IMR-90 (cell line): ENCODE data around the gene ADAMTS20. TPM values are rescaled to one million over a fixed set of nuclear protein-coding genes. Genes with fewer than 3 reads are reported as not detected.
"Not testable (repeated sequence)": the region's sequence is repeated elsewhere in the genome, so short reads cannot be mapped to it uniquely, and the experiment has no call there.

Experiments used
- ATAC-seq: fragments of 200-7000 bp; cut with Tn5 transposase; 2 replicates; pipeline ENCODE4 v1.9.1; 2020; ENCODE audit warnings: low read depth, mild to moderate bottlenecking, moderate library complexity
- BruUV-seq: library from RNA; stranded (reverse); fragments of 400-500 nt; replicated peaks from 2 replicates; lab custom pipeline; 2021; lab: Mats Ljungman, UMichigan
- CTCF ChIA-PET: fragments of 300-600 bp; formaldehyde crosslinking; extraction: SDS; loops from one replicate; lab custom pipeline; 2021; ENCODE audit warnings: antibody characterized with exemption; lab: Yijun Ruan, JAX
- POLR2A ChIA-PET: fragments of 300-600 bp; sonication (Branson Sonifier 250); formaldehyde crosslinking; loops from one replicate; lab custom pipeline; 2022; ENCODE audit warnings: antibody characterized with exemption; ENCODE audit not compliant: unreplicated experiment; lab: Charles Lee
- DNase-seq: peaks from one replicate; pipeline ENCODE4 v3.0.0; 2013
- H2AFZ ChIP-seq: replicated peaks from 2 replicates; pipeline ENCODE3; 2013; ENCODE audit warnings: low read length, mild to moderate bottlenecking; ENCODE audit not compliant: poor library complexity
- H2AK5ac ChIP-seq: 2 replicates; pipeline ENCODE4 v1.6.1; 2013; ENCODE audit warnings: low read depth, low read length, inconsistent platforms
- H2AK9ac ChIP-seq: replicated peaks from 2 replicates; pipeline ENCODE3; 2013; ENCODE audit warnings: mild to moderate bottlenecking, low read depth, low read length, moderate library complexity; ENCODE audit not compliant: poor library complexity
- H2BK120ac ChIP-seq: 2 replicates; pipeline ENCODE4 v1.6.1; 2013; ENCODE audit warnings: low read depth, low read length, inconsistent platforms
- H2BK15ac ChIP-seq: 3 replicates; pipeline ENCODE4 v1.6.1; 2013; ENCODE audit warnings: low read depth, low read length, inconsistent platforms
- H2BK20ac ChIP-seq: 2 replicates; pipeline ENCODE4 v1.6.1; 2013; ENCODE audit warnings: low read depth, mild to moderate bottlenecking, inconsistent platforms, low read length, moderate library complexity
- H2BK5ac ChIP-seq: 2 replicates; pipeline ENCODE4 v1.6.1; 2013; ENCODE audit warnings: mild to moderate bottlenecking, low read depth, low read length, inconsistent platforms; ENCODE audit not compliant: poor library complexity, severe bottlenecking
- H3K14ac ChIP-seq: replicated peaks from 2 replicates; pipeline ENCODE4 v1.6.1; 2013; ENCODE audit warnings: low read depth, low read length, inconsistent platforms
- H3K18ac ChIP-seq: 2 replicates; pipeline ENCODE4 v1.6.1; 2013; ENCODE audit warnings: low read depth, low read length, control low read depth
- H3K23ac ChIP-seq: 2 replicates; pipeline ENCODE4 v1.6.1; 2013; ENCODE audit warnings: low read depth, low read length, inconsistent platforms
- H3K27ac ChIP-seq: 2 replicates; pipeline ENCODE4 v1.5.1; 2013; ENCODE audit warnings: mild to moderate bottlenecking, control low read depth, low read length; ENCODE audit not compliant: insufficient read depth
- H3K27me3 ChIP-seq: 2 replicates; pipeline ENCODE4 v1.6.1; 2013; ENCODE audit warnings: low read length; ENCODE audit not compliant: control insufficient read depth, insufficient read depth
- H3K36me3 ChIP-seq: 2 replicates; pipeline ENCODE4 v1.6.1; 2013; ENCODE audit warnings: low read length, mixed read lengths; ENCODE audit not compliant: control insufficient read depth, insufficient read depth
- H3K4ac ChIP-seq: 2 replicates; pipeline ENCODE4 v1.6.1; 2013; ENCODE audit warnings: low read depth, low read length, inconsistent platforms
- H3K4me1 ChIP-seq: 2 replicates; pipeline ENCODE4 v1.6.1; 2013; ENCODE audit warnings: low read length, mixed read lengths; ENCODE audit not compliant: control insufficient read depth, insufficient read depth
- H3K4me2 ChIP-seq: 2 replicates; pipeline ENCODE4 v1.6.1; 2013; ENCODE audit warnings: low read depth, mild to moderate bottlenecking, control low read depth, low read length, moderate library complexity
- H3K4me3 ChIP-seq: 2 replicates; pipeline ENCODE4 v1.5.1; 2013; ENCODE audit warnings: low read depth, mild to moderate bottlenecking, control low read depth, low read length, moderate library complexity; ENCODE audit not compliant: insufficient read depth
- H3K56ac ChIP-seq: 2 replicates; pipeline ENCODE4 v1.6.1; 2013; ENCODE audit warnings: low read length, inconsistent platforms; ENCODE audit not compliant: insufficient read depth; ENCODE audit errors: extremely low read depth
- H3K79me1 ChIP-seq, 2 experiments: 2 replicates each; pipeline ENCODE4 v1.6.1; 2013; ENCODE audit warnings: low read length in 2 of 2, inconsistent platforms in 1 of 2, low read depth in 1 of 2
- H3K9ac ChIP-seq: 2 replicates; pipeline ENCODE4 v1.6.1; 2013; ENCODE audit warnings: low read depth, low read length, control low read depth
- H3K9me1 ChIP-seq: 2 replicates; pipeline ENCODE4 v1.6.1; 2013; ENCODE audit warnings: low read length, inconsistent platforms; ENCODE audit not compliant: insufficient read depth
- H3K9me3 ChIP-seq: 2 replicates; pipeline ENCODE4 v1.6.1; 2013; ENCODE audit warnings: low read length; ENCODE audit not compliant: control insufficient read depth, insufficient read depth
- H4K20me1 ChIP-seq: 2 replicates; pipeline ENCODE4 v1.6.1; 2013; ENCODE audit warnings: low read length, inconsistent platforms; ENCODE audit not compliant: insufficient read depth
- H4K5ac ChIP-seq: 2 replicates; pipeline ENCODE4 v1.6.1; 2013; ENCODE audit warnings: mild to moderate bottlenecking, low read depth, low read length, control low read depth
- H4K8ac ChIP-seq, 2 experiments: 2 replicates each; pipeline ENCODE4 v1.6.1; 2013; ENCODE audit warnings: low read depth in 2 of 2, low read length in 2 of 2, control low read depth in 1 of 2, inconsistent platforms in 1 of 2
- H4K91ac ChIP-seq: 2 replicates; pipeline ENCODE4 v1.6.1; 2013; ENCODE audit warnings: low read depth, low read length, inconsistent platforms; ENCODE audit not compliant: insufficient read depth
- WGBS, 2 experiments: methylation state at CpG; one replicate each; pipeline versions ENCODE4 v1.1.5 to v1.1.7; 2013; ENCODE audit warnings: missing lambda C conversion rate in 2 of 2; ENCODE audit not compliant: insufficient read length in 1 of 2; ENCODE audit errors: extremely low coverage in 2 of 2; 5-methylcytosine and 5-hydroxymethylcytosine counted together
- dilution Hi-C: fragments of 300-500 bp; cut with HindIII; formaldehyde crosslinking; loops from one replicate; pipeline ENCODE4 v1.14.3; 2018; ENCODE audit warnings: low sequenced_read_pairs; ENCODE audit not compliant: unreplicated experiment
- in situ Hi-C: fragments of 300-500 bp; cut with MboI; formaldehyde crosslinking; loops from 3 replicates; pipeline ENCODE4 v1.14.3; 2019; ENCODE audit warnings: low sequenced_read_pairs, inconsistent platforms, mixed read lengths
- intact Hi-C: fragments of 100-400 bp; cut with micrococcal nuclease; formaldehyde crosslinking; loops from 2 replicates; pipeline ENCODE4 v1.10.0; 2022
- polyA plus RNA-seq, 3 experiments: library from polyadenylated mRNA; depleted of rRNA; stranded (reverse); fragments of >200 nt; gene quantifications; 2 replicates each; pipeline ENCODE4 v1.2.3, GENCODE V29; 2012; ENCODE audit warnings: low replicate concordance in 1 of 3
- total RNA-seq: library from RNA; depleted of rRNA; stranded (reverse); fragments of >200 nt; gene quantifications from 2 replicates; pipeline ENCODE4 v1.2.3, GENCODE V29; 2012

ADAMTS20 gene
- total and polyA plus RNA-seq, 2 of the 4 experiments (the other 2 are of a cell fraction): not detected

- H4K20me1 ChIP-seq, CTCF ChIA-PET, H2AK5ac ChIP-seq, ATAC-seq, H4K91ac ChIP-seq, H2BK5ac ChIP-seq, H2AK9ac ChIP-seq, H3K14ac ChIP-seq, POLR2A ChIA-PET, H3K23ac ChIP-seq, H2BK20ac ChIP-seq, H3K9me3 ChIP-seq, H3K4me1 ChIP-seq, H3K56ac ChIP-seq, DNase-seq, H4K8ac ChIP-seq, H3K27ac ChIP-seq, H2AFZ ChIP-seq, H3K9ac ChIP-seq, H2BK15ac ChIP-seq, H3K18ac ChIP-seq, dilution Hi-C loops, BruUV-seq, H3K4me3 ChIP-seq, H4K5ac ChIP-seq, H3K36me3 ChIP-seq, intact Hi-C loops, H3K9me1 ChIP-seq, H3K27me3 ChIP-seq, H3K4ac ChIP-seq, H3K79me1 ChIP-seq, H2BK120ac ChIP-seq, H3K4me2 ChIP-seq: not testable (repeated sequence)
- in situ Hi-C loops: loop anchor here (25.0 kb wide), 1 partner anchor 527 kb away; no protein-coding TSS in a partner anchor
- WGBS, 2 experiments: no CpG with 5 or more reads among the region's 10 CpGs
These were observed 192.0 kb downstream of the ADAMTS20 start for GRCh38 chr12:43360001-43360400.
